A673 (cell line): ENCODE measurements around the gene GPBP1.

ENCODE experiments used
- EZH2 ChIP-seq: fragments of 200-600 bp; sonication (generic); IDR thresholded peaks from 2 replicates; pipeline ENCODE4 v1.6.1; 2017; ENCODE audit warnings: borderline replicate concordance, low read depth, mild to moderate bottlenecking, mixed read lengths, antibody characterized with exemption, low read length; ENCODE audit not compliant: poor library complexity, severe bottlenecking
- TF ChIP-seq, protein P1 (sequence below): fragments of 300-800, 200-600 bp; sonication (generic); conservative IDR thresholded peaks from 2 replicates; pipeline ENCODE4 v1.5.1; 2017; ENCODE audit warnings: low read depth, mild to moderate bottlenecking, antibody characterized with exemption, low read length, moderate library complexity, mixed read lengths

DNA sequence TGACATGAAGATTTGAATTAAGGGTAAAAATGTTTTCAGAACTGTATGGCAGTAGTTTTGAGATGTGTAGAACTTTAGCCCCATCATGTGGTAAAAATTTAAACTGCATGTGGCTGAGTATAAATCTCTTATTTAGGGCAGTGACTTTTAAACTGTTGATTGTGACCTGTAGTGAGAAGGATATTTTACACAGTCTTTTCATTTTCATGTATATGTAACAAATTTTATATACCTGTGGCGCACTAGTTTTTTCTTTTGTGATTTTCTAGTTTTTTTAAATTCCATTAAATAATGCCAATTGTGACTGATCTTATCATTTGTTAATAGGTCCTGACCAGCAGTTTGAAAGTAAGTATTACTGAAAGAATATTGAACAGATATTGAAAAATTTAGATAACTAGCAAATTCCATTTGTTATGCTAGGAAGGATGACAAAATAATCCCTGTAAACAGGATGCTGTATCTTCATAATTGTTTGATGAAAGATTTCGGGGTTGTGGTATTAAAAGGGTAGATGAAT lies 47.2 kb downstream of the GPBP1 start:
- TF ChIP-seq, protein P1, sequence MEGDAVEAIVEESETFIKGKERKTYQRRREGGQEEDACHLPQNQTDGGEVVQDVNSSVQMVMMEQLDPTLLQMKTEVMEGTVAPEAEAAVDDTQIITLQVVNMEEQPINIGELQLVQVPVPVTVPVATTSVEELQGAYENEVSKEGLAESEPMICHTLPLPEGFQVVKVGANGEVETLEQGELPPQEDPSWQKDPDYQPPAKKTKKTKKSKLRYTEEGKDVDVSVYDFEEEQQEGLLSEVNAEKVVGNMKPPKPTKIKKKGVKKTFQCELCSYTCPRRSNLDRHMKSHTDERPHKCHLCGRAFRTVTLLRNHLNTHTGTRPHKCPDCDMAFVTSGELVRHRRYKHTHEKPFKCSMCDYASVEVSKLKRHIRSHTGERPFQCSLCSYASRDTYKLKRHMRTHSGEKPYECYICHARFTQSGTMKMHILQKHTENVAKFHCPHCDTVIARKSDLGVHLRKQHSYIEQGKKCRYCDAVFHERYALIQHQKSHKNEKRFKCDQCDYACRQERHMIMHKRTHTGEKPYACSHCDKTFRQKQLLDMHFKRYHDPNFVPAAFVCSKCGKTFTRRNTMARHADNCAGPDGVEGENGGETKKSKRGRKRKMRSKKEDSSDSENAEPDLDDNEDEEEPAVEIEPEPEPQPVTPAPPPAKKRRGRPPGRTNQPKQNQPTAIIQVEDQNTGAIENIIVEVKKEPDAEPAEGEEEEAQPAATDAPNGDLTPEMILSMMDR, result peak; percentile 84
- no peak for TF ChIP-seq EZH2
